HFFc6 (cell line): ENCODE data around the gene PCYT2. TPM values are rescaled to one million over a fixed set of nuclear protein-coding genes. Genes with fewer than 3 reads are reported as not detected.

Source experiments
- DNase-seq: peaks from one replicate; pipeline ENCODE4 v3.0.0-alpha.2; 2018
- H3K27ac Mint-ChIP-seq: 2 replicates; pipeline ENCODE4 v1.8.0; 2020; ENCODE audit warnings: mild to moderate bottlenecking, mixed read lengths
- H3K27me3 Mint-ChIP-seq: 2 replicates; pipeline ENCODE4 v1.8.0; 2021; ENCODE audit warnings: mild to moderate bottlenecking, moderate library complexity, mixed read lengths; ENCODE audit not compliant: insufficient read depth
- H3K36me3 Mint-ChIP-seq: 2 replicates; pipeline ENCODE4 v1.8.0; 2021; ENCODE audit warnings: low read depth, mixed read lengths
- H3K4me1 Mint-ChIP-seq: 2 replicates; pipeline ENCODE4 v1.8.0; 2020; ENCODE audit warnings: low read depth, mixed read lengths
- H3K4me3 Mint-ChIP-seq: 2 replicates; pipeline ENCODE4 v1.8.0; 2020; ENCODE audit warnings: mild to moderate bottlenecking, moderate library complexity, mixed read lengths
- H3K9me3 Mint-ChIP-seq: 2 replicates; pipeline ENCODE4 v1.8.0; 2020; ENCODE audit warnings: mild to moderate bottlenecking, mixed read lengths
- CTCF ChIP-seq: fragments of 200-600 bp; sonication (generic); IDR thresholded peaks from 2 replicates; pipeline ENCODE4 v1.5.0; 2021; ENCODE audit warnings: antibody characterized with exemption, mild to moderate bottlenecking
- total RNA-seq, 6 experiments: library from RNA; stranded (reverse); fragmentation: NEBNext Ultra II Directional; extraction: Animal tissue kit (Norgen Biotek cat#: 25700); gene quantifications; 2 replicates in 1 of 6; 3 replicates in 5 of 6; pipeline ENCODE4 v1.2.3, GENCODE V29; 2021

The PCYT2 gene
- total RNA-seq, 6 experiments from 2014 or later, result 33.2 to 45.8 (median 35.8) TPM

- peaks cover 5% of the 10 kb centered on the region; the same call in 1 of the 2 replicates for H3K9me3 Mint-ChIP-seq
- TF ChIP-seq CTCF, result no peak
- peaks cover 21% of the 10 kb centered on the region for H3K36me3 Mint-ChIP-seq
- peak overlapping the region; percentile 92; the same call in 1 of the 2 replicates for H3K4me3 Mint-ChIP-seq
- H3K27me3 Mint-ChIP-seq, result peaks cover 61% of the 10 kb centered on the region
- peaks cover 46% of the 10 kb centered on the region for H3K4me1 Mint-ChIP-seq
- H3K27ac Mint-ChIP-seq, result peak overlapping the region; percentile 93
- DNase-seq, result peak; percentile 58
Observed at GRCh38 chr17:81867170-81867990, 43.8 kb downstream of the PCYT2 start.

- Mint-ChIP-seq H3K4me1 (peaks cover 46% of the 10 kb centered on the region), H3K36me3 (peaks cover 21% of the 10 kb centered on the region), H3K9me3 (peaks cover 5% of the 10 kb centered on the region; the same call in 1 of the 2 replicates), H3K27me3 (peaks cover 60% of the 10 kb centered on the region), H3K27ac (peak overlapping the region; percentile 93), H3K4me3 (no peak overlapping the region; the same call in 1 of the 2 replicates)
- DNase-seq, result no peak
- TF ChIP-seq CTCF, result no peak
Observed at GRCh38 chr17:81866440-81867169, 44.6 kb downstream of the PCYT2 start.

- TF ChIP-seq CTCF, result no peak
- H3K27ac Mint-ChIP-seq, result peak overlapping the region; percentile 93
- DNase-seq, result no peak
- H3K36me3 Mint-ChIP-seq, result peaks cover 21% of the 10 kb centered on the region
- peaks cover 46% of the 10 kb centered on the region for H3K4me1 Mint-ChIP-seq
- H3K27me3 Mint-ChIP-seq, result peaks cover 60% of the 10 kb centered on the region
- H3K9me3 Mint-ChIP-seq, result peaks cover 5% of the 10 kb centered on the region; the same call in 1 of the 2 replicates
- peak overlapping the region; percentile 24; the same call in 1 of the 2 replicates for H3K4me3 Mint-ChIP-seq
Observed at GRCh38 chr17:81865733-81866439, 45.3 kb downstream of the PCYT2 start.

- Mint-ChIP-seq H3K27ac (peak overlapping the region; percentile 93), H3K9me3 (peaks cover 5% of the 10 kb centered on the region; the same call in 1 of the 2 replicates), H3K4me1 (peaks cover 46% of the 10 kb centered on the region), H3K4me3 (peak overlapping the region; percentile 24; the same call in 1 of the 2 replicates), H3K27me3 (peaks cover 64% of the 10 kb centered on the region), H3K36me3 (peaks cover 20% of the 10 kb centered on the region)
- TF ChIP-seq CTCF, result no peak
- no peak for DNase-seq
Observed at GRCh38 chr17:81865358-81865732, 45.9 kb downstream of the PCYT2 start.
